PC-3 (cell line): ENCODE measurements around the gene ZDHHC12.

Experiments
- CTCF ChIP-seq: fragments of 300-600 bp; sonication (generic); conservative IDR thresholded peaks from 2 replicates; pipeline ENCODE4 v1.5.1; 2017; ENCODE audit warnings: antibody characterized with exemption, low read depth, mild to moderate bottlenecking, low read length
- EZH2 ChIP-seq: fragments of 300-600 bp; sonication (generic); IDR thresholded peaks from one replicate; pipeline ENCODE4 v1.6.1; 2017; ENCODE audit warnings: antibody characterized with exemption, mild to moderate bottlenecking, low read length; ENCODE audit not compliant: unreplicated experiment
- EZH2phosphoT487 ChIP-seq: fragments of 300-600 bp; sonication (generic); IDR thresholded peaks from 2 replicates; pipeline ENCODE4 v1.6.1; 2018; ENCODE audit warnings: mild to moderate bottlenecking, antibody characterized with exemption, low read length, borderline replicate concordance

GRCh38 chr9:128687453-128687852 lies 36.5 kb downstream of the ZDHHC12 start:
- TF ChIP-seq CTCF, result no peak
- TF ChIP-seq EZH2, result no peak
- TF ChIP-seq EZH2phosphoT487, result no peak
